OCI-LY1 (cell line): ENCODE results near the gene LTBR.

ENCODE experiments used
- EZH2 ChIP-seq: fragments of 200-600 bp; sonication (generic), shearing (Covaris generic); IDR thresholded peaks from 2 replicates; pipeline ENCODE4 v1.8.0; 2017; ENCODE audit warnings: borderline replicate concordance, mixed run types, mild to moderate bottlenecking, antibody characterized with exemption, low read length, moderate library complexity, mixed read lengths
- TF ChIP-seq, protein P1 (sequence below): fragments of 200-600 bp; sonication (generic), shearing (Covaris generic); IDR thresholded peaks from 2 replicates; pipeline ENCODE4 v1.5.1; 2017; ENCODE audit warnings: mild to moderate bottlenecking, antibody characterized with exemption, low read length, moderate library complexity, mixed read lengths

DNA sequence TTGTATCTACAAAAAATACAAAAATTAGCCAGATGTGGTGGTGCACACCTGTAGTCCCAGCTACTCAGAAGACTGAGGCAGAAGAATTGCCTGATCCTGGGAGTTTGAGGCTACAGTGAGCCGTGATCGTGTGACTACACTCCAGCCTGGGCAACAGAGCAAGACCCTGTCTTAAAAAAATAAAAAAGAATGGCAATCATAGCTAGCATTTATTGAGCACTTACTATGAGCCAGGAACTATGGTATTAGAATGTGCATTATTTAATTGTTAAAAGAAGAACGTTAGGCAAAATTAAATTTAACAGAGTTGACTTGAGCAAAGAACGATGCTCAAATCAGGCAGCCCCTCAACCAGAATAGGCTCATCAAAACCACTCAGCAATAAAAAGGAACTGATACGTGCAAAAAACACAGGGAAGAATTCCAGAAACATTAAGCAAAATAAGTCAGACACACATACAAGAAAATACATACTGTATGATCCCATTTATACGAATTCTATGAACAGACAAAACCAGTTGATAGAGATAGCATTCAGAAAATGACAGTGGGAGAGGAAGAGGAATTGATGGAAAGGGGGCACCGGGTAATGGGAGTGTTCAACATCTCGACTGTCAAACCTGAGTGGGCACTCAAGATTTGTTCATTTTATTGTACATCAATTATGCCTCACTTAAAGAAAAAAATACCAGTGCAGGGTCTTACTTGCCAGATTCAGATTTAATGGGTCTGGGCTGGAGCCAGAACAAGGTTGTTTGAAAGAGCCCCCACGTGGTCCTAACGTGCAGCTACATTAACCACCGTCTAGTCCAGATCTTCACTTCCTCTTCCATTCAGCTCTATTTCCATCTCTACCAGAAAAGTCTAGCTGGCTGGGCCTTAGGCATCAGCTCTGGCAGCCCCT lies 16.6 kb upstream of the LTBR start:
- TF ChIP-seq, protein P1, sequence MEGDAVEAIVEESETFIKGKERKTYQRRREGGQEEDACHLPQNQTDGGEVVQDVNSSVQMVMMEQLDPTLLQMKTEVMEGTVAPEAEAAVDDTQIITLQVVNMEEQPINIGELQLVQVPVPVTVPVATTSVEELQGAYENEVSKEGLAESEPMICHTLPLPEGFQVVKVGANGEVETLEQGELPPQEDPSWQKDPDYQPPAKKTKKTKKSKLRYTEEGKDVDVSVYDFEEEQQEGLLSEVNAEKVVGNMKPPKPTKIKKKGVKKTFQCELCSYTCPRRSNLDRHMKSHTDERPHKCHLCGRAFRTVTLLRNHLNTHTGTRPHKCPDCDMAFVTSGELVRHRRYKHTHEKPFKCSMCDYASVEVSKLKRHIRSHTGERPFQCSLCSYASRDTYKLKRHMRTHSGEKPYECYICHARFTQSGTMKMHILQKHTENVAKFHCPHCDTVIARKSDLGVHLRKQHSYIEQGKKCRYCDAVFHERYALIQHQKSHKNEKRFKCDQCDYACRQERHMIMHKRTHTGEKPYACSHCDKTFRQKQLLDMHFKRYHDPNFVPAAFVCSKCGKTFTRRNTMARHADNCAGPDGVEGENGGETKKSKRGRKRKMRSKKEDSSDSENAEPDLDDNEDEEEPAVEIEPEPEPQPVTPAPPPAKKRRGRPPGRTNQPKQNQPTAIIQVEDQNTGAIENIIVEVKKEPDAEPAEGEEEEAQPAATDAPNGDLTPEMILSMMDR: peak; percentile 30; the same call in 1 of the 2 replicates
- TF ChIP-seq EZH2: no peak
